ENCODE data around the gene LYVE1. TPM values are rescaled to one million over a fixed set of nuclear protein-coding genes. Genes with fewer than 3 reads are reported as not detected.

The LYVE1 gene
- total and polyA plus RNA-seq, 9 donors: 19.0 to 159 (median 34.5) TPM

DNA sequence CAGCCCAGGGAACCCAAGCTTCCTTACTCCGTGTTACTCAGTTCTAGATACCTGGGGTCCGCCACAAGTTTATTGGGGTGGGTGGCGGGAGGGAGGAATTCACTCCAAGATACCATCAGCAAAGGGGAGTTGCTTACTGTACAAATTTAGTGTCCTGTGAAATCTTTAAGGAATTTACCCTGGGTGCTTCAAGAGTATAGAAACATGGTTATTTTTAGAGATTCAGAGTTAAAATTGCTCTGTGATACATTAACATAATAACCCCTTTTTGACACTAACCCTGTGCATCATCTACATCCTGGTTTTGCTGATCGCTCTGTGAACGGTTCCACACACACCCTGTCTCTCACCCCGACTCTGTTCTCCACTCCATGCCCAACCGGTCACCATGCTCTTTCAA, 18.9 kb upstream of the LYVE1 start:
- intact Hi-C loops (cut with DNase I): no loop called here
- DNase-seq: no peak
- H3K4me1 ChIP-seq (ENCODE audit: insufficient read depth): peaks cover 17% of the 10 kb centered on the region
- H3K27me3 ChIP-seq: no peaks in the 10 kb centered on the region
- H3K27ac ChIP-seq: peak overlapping the region in 1 of 2 donors; percentile 21
- H3K9me3 ChIP-seq: no peaks in the 10 kb centered on the region
- H3K4me3 ChIP-seq: no peak overlapping the region
- WGBS, 3 donors: 78 to 94% (median 84%) methylated on average over 7 of the region's 7 CpGs
- no peaks in the 10 kb centered on the region for H3K36me3 ChIP-seq
- TF ChIP-seq POLR2A (IDR thresholded peaks at IDR 0.05) (no peak), EP300 (IDR thresholded peaks at IDR 0.05) (no peak)
- TF ChIP-seq, protein P1, sequence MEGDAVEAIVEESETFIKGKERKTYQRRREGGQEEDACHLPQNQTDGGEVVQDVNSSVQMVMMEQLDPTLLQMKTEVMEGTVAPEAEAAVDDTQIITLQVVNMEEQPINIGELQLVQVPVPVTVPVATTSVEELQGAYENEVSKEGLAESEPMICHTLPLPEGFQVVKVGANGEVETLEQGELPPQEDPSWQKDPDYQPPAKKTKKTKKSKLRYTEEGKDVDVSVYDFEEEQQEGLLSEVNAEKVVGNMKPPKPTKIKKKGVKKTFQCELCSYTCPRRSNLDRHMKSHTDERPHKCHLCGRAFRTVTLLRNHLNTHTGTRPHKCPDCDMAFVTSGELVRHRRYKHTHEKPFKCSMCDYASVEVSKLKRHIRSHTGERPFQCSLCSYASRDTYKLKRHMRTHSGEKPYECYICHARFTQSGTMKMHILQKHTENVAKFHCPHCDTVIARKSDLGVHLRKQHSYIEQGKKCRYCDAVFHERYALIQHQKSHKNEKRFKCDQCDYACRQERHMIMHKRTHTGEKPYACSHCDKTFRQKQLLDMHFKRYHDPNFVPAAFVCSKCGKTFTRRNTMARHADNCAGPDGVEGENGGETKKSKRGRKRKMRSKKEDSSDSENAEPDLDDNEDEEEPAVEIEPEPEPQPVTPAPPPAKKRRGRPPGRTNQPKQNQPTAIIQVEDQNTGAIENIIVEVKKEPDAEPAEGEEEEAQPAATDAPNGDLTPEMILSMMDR (IDR thresholded peaks at IDR 0.05): no peak

DNA sequence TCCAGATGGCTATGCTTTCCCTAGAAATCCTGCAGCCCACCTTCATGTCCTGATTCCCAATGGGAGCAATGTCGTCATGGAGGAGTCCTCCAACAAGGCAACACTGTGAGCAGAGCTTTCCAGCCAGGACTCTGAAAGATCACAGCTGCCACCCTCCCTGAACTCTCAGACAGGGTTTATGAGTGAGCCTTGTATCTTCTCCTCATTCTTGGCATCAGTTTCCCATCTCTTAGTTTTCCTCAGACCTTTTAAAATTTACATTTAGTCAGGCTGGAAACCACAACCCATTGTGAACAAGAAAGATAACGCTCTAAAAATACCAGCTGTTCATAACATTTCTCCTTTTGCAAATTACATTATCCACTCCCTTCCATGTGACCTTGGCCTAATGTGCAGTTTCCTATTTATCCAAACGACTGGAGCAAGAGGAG, 15.6 kb upstream of the LYVE1 start:
- Histone ChIP-seq H3K4me3 (no peak overlapping the region), H3K9me3 (no peaks in the 10 kb centered on the region), H3K4me1 (ENCODE audit: insufficient read depth) (peaks cover 17% of the 10 kb centered on the region), H3K27ac (peak overlapping the region in 1 of 2 donors; percentile 26), H3K27me3 (no peaks in the 10 kb centered on the region), H3K36me3 (no peaks in the 10 kb centered on the region)
- peak; percentile 62 to 78 (median 71) for DNase-seq
- 0 to 4% (median 2%) methylated on average over 3 of the region's 3 CpGs for WGBS, 3 donors
- TF ChIP-seq EP300 (IDR thresholded peaks at IDR 0.05) (no peak), POLR2A (IDR thresholded peaks at IDR 0.05) (no peak)
- TF ChIP-seq, protein P1 (IDR thresholded peaks at IDR 0.05): no peak
- intact Hi-C loops (cut with DNase I): loop anchor here in 1 of 4 donors (5.0 kb wide), 1 partner anchor 73 kb away; no protein-coding TSS in a partner anchor

DNA sequence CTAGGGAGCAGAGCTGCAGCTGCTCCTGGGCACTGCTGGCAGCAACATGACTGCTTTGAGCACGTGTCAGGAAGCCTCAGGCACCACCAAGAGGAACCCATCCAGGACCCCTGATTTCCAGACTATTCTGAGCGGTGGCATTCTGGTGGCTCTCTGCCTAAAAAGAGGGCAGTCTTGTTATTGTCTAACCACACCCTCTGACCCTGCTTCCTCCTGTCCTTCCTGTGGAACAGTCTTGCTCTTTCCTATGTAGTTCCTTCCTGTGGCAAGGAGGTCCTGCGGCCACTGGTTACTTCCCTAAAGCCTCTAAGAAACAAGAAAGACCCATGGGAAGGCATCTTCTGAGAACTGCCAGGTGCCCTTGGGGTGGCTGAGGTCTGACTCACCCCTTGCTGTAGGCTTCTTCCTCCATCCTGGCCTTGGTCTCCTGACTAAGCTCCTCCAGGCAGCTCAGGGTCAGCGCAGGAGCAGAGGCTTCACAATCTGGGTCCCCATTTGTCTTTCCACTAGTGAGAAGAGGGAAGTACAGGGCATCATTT, 13.1 kb upstream of the LYVE1 start:
- no peak for TF ChIP-seq EP300 (IDR thresholded peaks at IDR 0.05)
- TF ChIP-seq POLR2A (IDR thresholded peaks at IDR 0.05): no peak
- TF ChIP-seq, protein P1 (IDR thresholded peaks at IDR 0.05): no peak
- peaks cover 16% of the 10 kb centered on the region for H3K4me1 ChIP-seq (ENCODE audit: insufficient read depth)
- intact Hi-C loops (cut with DNase I): loop anchor here in 1 of 4 donors (5.0 kb wide), 1 partner anchor 76 kb away; no protein-coding TSS in a partner anchor
- DNase-seq: peak in 1 of 5 donors; percentile 37
- no peak overlapping the region for H3K27ac ChIP-seq
- 86 to 98% (median 90%) methylated on average over 4 of the region's 4 CpGs for WGBS, 3 donors
- no peak overlapping the region for H3K4me3 ChIP-seq
- H3K27me3 ChIP-seq: no peaks in the 10 kb centered on the region
- no peaks in the 10 kb centered on the region for H3K9me3 ChIP-seq
- no peaks in the 10 kb centered on the region for H3K36me3 ChIP-seq

DNA sequence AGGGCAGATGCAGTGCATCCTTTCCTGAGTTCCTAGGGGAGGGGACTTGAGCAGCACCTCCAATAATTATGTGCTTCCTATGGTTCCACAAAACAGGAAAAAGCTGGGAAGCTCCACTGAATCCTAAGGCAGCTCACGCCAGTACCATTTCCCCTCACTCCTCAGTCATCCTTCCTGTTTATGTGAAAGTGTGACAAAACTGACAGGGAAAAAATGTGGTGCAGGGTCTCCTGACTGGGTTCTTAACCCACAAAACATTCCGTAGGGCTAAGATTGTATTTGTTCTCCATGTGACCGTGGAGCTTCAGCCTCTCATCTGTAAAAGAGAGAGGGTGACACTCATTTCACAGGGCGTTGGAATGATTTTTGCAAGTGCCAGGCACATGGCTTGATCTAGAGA, 12.2 kb upstream of the LYVE1 start:
- no peak overlapping the region for H3K4me3 ChIP-seq
- WGBS, 3 donors: 86 to 98% (median 93%) methylated on average over 4 of the region's 4 CpGs
- peaks cover 12% of the 10 kb centered on the region for H3K4me1 ChIP-seq (ENCODE audit: insufficient read depth)
- no peaks in the 10 kb centered on the region for H3K27me3 ChIP-seq
- H3K9me3 ChIP-seq: no peaks in the 10 kb centered on the region
- TF ChIP-seq, protein P1 (IDR thresholded peaks at IDR 0.05): no peak
- TF ChIP-seq POLR2A (IDR thresholded peaks at IDR 0.05) (no peak), EP300 (IDR thresholded peaks at IDR 0.05) (no peak)
- H3K36me3 ChIP-seq: no peaks in the 10 kb centered on the region
- H3K27ac ChIP-seq: no peak overlapping the region
- DNase-seq: no peak
- intact Hi-C loops (cut with DNase I): loop anchor here in 1 of 4 donors (5.0 kb wide), 1 partner anchor 77 kb away; no protein-coding TSS in a partner anchor
